Activated CD8-positive, alpha-beta memory T cell treated with anti-CD3 and anti-CD28 coated beads, Interleukin-2, amount 10 ng/mL, durations not matched to agents 7 days and 5 days (primary cell): ENCODE measurements around the gene PSMF1. TPM values are rescaled to one million over a fixed set of nuclear protein-coding genes. Genes with fewer than 3 reads are reported as not detected.

ENCODE experiments used
- ATAC-seq: fragments of 150-1000 bp; cut with Tn5 transposase; one replicate; pipeline ENCODE4 v1.10.0; 2021; ENCODE audit warnings: moderate library complexity
- CTCF ChIA-PET: fragments of 350-600 bp; sonication (Branson Sonifier 250); formaldehyde crosslinking; loops from one replicate; lab custom pipeline; 2021; ENCODE audit warnings: antibody characterized with exemption; lab: Charles Lee
- DNase-seq: peaks from one replicate; pipeline ENCODE4 v3.0.0-alpha.2; 2020
- H3K27ac Mint-ChIP-seq: one replicate; pipeline ENCODE4 v1.8.0; 2021; ENCODE audit warnings: mild to moderate bottlenecking, mixed read lengths
- H3K27me3 Mint-ChIP-seq: one replicate; pipeline ENCODE4 v1.8.0; 2021; ENCODE audit warnings: mixed read lengths
- H3K36me3 Mint-ChIP-seq: one replicate; pipeline ENCODE4 v1.8.0; 2021; ENCODE audit warnings: mild to moderate bottlenecking, mixed read lengths
- H3K4me1 Mint-ChIP-seq: one replicate; pipeline ENCODE4 v1.8.0; 2021; ENCODE audit warnings: mixed read lengths
- H3K4me3 Mint-ChIP-seq: one replicate; pipeline ENCODE4 v1.8.0; 2021; ENCODE audit warnings: mild to moderate bottlenecking, moderate library complexity, mixed read lengths
- H3K9me3 Mint-ChIP-seq: one replicate; pipeline ENCODE4 v1.8.0; 2022; ENCODE audit warnings: low read depth, mixed read lengths
- total RNA-seq, 2 experiments: library from RNA; stranded (reverse); gene quantifications; one replicate each; pipeline ENCODE4 v1.2.3, GENCODE V29; 2021

Gene PSMF1
- total RNA-seq, 2 experiments from 2014 or later, result 146 to 147 TPM

- no peaks in the 10 kb centered on the region for H3K9me3 Mint-ChIP-seq
- CTCF ChIA-PET, result interaction anchor here (1.1 kb wide), 1 partner anchor 26 kb away, joined by 3 read pairs; no protein-coding TSS in a partner anchor
- no peak overlapping the region for H3K27ac Mint-ChIP-seq
- no peaks in the 10 kb centered on the region for H3K4me1 Mint-ChIP-seq
- ATAC-seq, result no peak
- no peak for DNase-seq
- no peak overlapping the region for H3K4me3 Mint-ChIP-seq
- H3K36me3 Mint-ChIP-seq, result peaks cover 5% of the 10 kb centered on the region
- peaks cover 5% of the 10 kb centered on the region for H3K27me3 Mint-ChIP-seq
Observed at GRCh38 chr20:1177680-1178079, 59.3 kb downstream of the PSMF1 start.

GRCh38 chr20:1178103-1178502, 59.7 kb downstream of the PSMF1 start:
- ATAC-seq (no peak), DNase-seq (no peak)
- CTCF ChIA-PET, result interaction anchor here (1.1 kb wide), 1 partner anchor 27 kb away, joined by 3 read pairs; no protein-coding TSS in a partner anchor
- Mint-ChIP-seq H3K9me3 (no peaks in the 10 kb centered on the region), H3K4me1 (no peaks in the 10 kb centered on the region), H3K4me3 (no peak overlapping the region), H3K27me3 (peaks cover 9% of the 10 kb centered on the region), H3K36me3 (peaks cover 2% of the 10 kb centered on the region), H3K27ac (no peak overlapping the region)

- Mint-ChIP-seq H3K4me1 (no peaks in the 10 kb centered on the region), H3K9me3 (no peaks in the 10 kb centered on the region), H3K4me3 (no peak overlapping the region), H3K27me3 (peaks cover 14% of the 10 kb centered on the region), H3K36me3 (peaks cover 2% of the 10 kb centered on the region), H3K27ac (no peak overlapping the region)
- DNase-seq, result no peak
- no peak for ATAC-seq
- CTCF ChIA-PET, result no interaction called here
Observed at GRCh38 chr20:1178623-1179022, 60.2 kb downstream of the PSMF1 start.

GRCh38 chr20:1180949-1181348, 62.5 kb downstream of the PSMF1 start:
- H3K9me3 Mint-ChIP-seq, result no peaks in the 10 kb centered on the region
- H3K36me3 Mint-ChIP-seq, result no peaks in the 10 kb centered on the region
- H3K4me3 Mint-ChIP-seq, result no peak overlapping the region
- CTCF ChIA-PET, result no interaction called here
- no peak for DNase-seq
- H3K27ac Mint-ChIP-seq, result no peak overlapping the region
- H3K27me3 Mint-ChIP-seq, result peaks cover 26% of the 10 kb centered on the region
- peaks cover 8% of the 10 kb centered on the region for H3K4me1 Mint-ChIP-seq
- ATAC-seq, result no peak

GRCh38 chr20:1182106-1182505, 63.7 kb downstream of the PSMF1 start:
- CTCF ChIA-PET, result interaction anchor here (1.0 kb wide), 1 partner anchor 322 kb away, joined by 3 read pairs; no protein-coding TSS in a partner anchor
- no peak for DNase-seq

GRCh38 chr20:1183153-1183552, 64.8 kb downstream of the PSMF1 start:
- Mint-ChIP-seq H3K27me3 (peaks cover 30% of the 10 kb centered on the region), H3K4me3 (no peak overlapping the region), H3K9me3 (no peaks in the 10 kb centered on the region), H3K4me1 (peaks cover 12% of the 10 kb centered on the region), H3K27ac (no peak overlapping the region), H3K36me3 (no peaks in the 10 kb centered on the region)
- CTCF ChIA-PET, result no interaction called here
- DNase-seq (no peak), ATAC-seq (no peak)

More at GRCh38 chr20:1182106-1182505, 63.7 kb downstream of the PSMF1 start:
- Mint-ChIP-seq H3K4me1 (peaks cover 12% of the 10 kb centered on the region), H3K4me3 (no peak overlapping the region), H3K9me3 (no peaks in the 10 kb centered on the region), H3K27me3 (peaks cover 30% of the 10 kb centered on the region), H3K27ac (no peak overlapping the region), H3K36me3 (no peaks in the 10 kb centered on the region)
- ATAC-seq, result no peak

GRCh38 chr20:1184260-1184637, 65.8 kb downstream of the PSMF1 start:
- ATAC-seq (no peak), DNase-seq (no peak)
- H3K4me3 Mint-ChIP-seq, result peak overlapping the region; percentile 54
- H3K27ac Mint-ChIP-seq, result no peak overlapping the region
- no peaks in the 10 kb centered on the region for H3K36me3 Mint-ChIP-seq
- H3K4me1 Mint-ChIP-seq, result peaks cover 12% of the 10 kb centered on the region
- CTCF ChIA-PET, result interaction anchor here (1.7 kb wide), 1 partner anchor 76 kb away, joined by 6 read pairs; no protein-coding TSS in a partner anchor
- peaks cover 34% of the 10 kb centered on the region for H3K27me3 Mint-ChIP-seq
- H3K9me3 Mint-ChIP-seq, result no peaks in the 10 kb centered on the region

GRCh38 chr20:1184638-1185315, 66.4 kb downstream of the PSMF1 start, which contains the start of gene TMEM74B:
Gene TMEM74B (minus strand): TSS chr20:1184981. CDS start chr20:1183801, 1,180 bp downstream.
- Mint-ChIP-seq H3K36me3 (no peaks in the 10 kb centered on the region), H3K9me3 (no peaks in the 10 kb centered on the region), H3K4me1 (peaks cover 12% of the 10 kb centered on the region), H3K27me3 (peaks cover 39% of the 10 kb centered on the region), H3K27ac (no peak within 1 kb of the TSS), H3K4me3 (peak within 1 kb of the TSS; percentile 54)
- DNase-seq (no peak), ATAC-seq (peak; percentile 31)
- CTCF ChIA-PET, result interaction anchor here (1.6 to 1.7 kb wide), 2 partner anchors 34 to 76 kb away, joined by 5 to 6 read pairs; no protein-coding TSS in a partner anchor

- peak; percentile 57 for ATAC-seq
- Mint-ChIP-seq H3K27ac (no peak overlapping the region), H3K27me3 (peaks cover 44% of the 10 kb centered on the region), H3K36me3 (no peaks in the 10 kb centered on the region), H3K4me1 (peaks cover 12% of the 10 kb centered on the region), H3K9me3 (no peaks in the 10 kb centered on the region), H3K4me3 (no peak overlapping the region)
- no peak for DNase-seq
- CTCF ChIA-PET, result interaction anchor here (1.2 to 1.7 kb wide), 3 partner anchors 26 to 77 kb away, joined by 4 to 6 read pairs (median 5); no protein-coding TSS in a partner anchor
Observed at GRCh38 chr20:1185316-1185741, 66.9 kb downstream of the PSMF1 start.

GRCh38 chr20:1185790-1186334, 67.5 kb downstream of the PSMF1 start:
- H3K27me3 Mint-ChIP-seq, result peaks cover 48% of the 10 kb centered on the region
- DNase-seq (peak; percentile 68), ATAC-seq (peak; percentile 77)
- no peak overlapping the region for H3K27ac Mint-ChIP-seq
- CTCF ChIA-PET, result interaction anchor here (1.2 to 1.7 kb wide), 6 partner anchors 26 to 229 kb away, joined by 3 to 6 read pairs (median 4); no protein-coding TSS in a partner anchor
- H3K4me3 Mint-ChIP-seq, result peak overlapping the region; percentile 20
- H3K36me3 Mint-ChIP-seq, result no peaks in the 10 kb centered on the region
- no peaks in the 10 kb centered on the region for H3K9me3 Mint-ChIP-seq
- peaks cover 12% of the 10 kb centered on the region for H3K4me1 Mint-ChIP-seq

GRCh38 chr20:1186367-1186991, 68.1 kb downstream of the PSMF1 start:
- CTCF ChIA-PET, result interaction anchor here (1.2 to 1.6 kb wide), 5 partner anchors 25 to 229 kb away, joined by 3 to 5 read pairs (median 4); no protein-coding TSS in a partner anchor
- H3K4me3 Mint-ChIP-seq, result no peak overlapping the region
- no peaks in the 10 kb centered on the region for H3K36me3 Mint-ChIP-seq
- H3K4me1 Mint-ChIP-seq, result peaks cover 12% of the 10 kb centered on the region
- ATAC-seq, result no peak
- DNase-seq, result no peak
- peaks cover 51% of the 10 kb centered on the region for H3K27me3 Mint-ChIP-seq
- no peaks in the 10 kb centered on the region for H3K9me3 Mint-ChIP-seq
- H3K27ac Mint-ChIP-seq, result no peak overlapping the region

GRCh38 chr20:1187605-1188171, 69.3 kb downstream of the PSMF1 start:
- H3K9me3 Mint-ChIP-seq, result no peaks in the 10 kb centered on the region
- no peak overlapping the region for H3K27ac Mint-ChIP-seq
- CTCF ChIA-PET, result no interaction called here
- ATAC-seq, result no peak
- H3K4me1 Mint-ChIP-seq, result peaks cover 12% of the 10 kb centered on the region
- no peak for DNase-seq
- H3K36me3 Mint-ChIP-seq, result no peaks in the 10 kb centered on the region
- H3K4me3 Mint-ChIP-seq, result no peak overlapping the region
- peaks cover 47% of the 10 kb centered on the region for H3K27me3 Mint-ChIP-seq

- ATAC-seq (no peak), DNase-seq (no peak)
- peaks cover 40% of the 10 kb centered on the region for H3K27me3 Mint-ChIP-seq
- H3K36me3 Mint-ChIP-seq, result no peaks in the 10 kb centered on the region
- H3K27ac Mint-ChIP-seq, result no peak overlapping the region
- H3K4me3 Mint-ChIP-seq, result no peak overlapping the region
- CTCF ChIA-PET, result no interaction called here
- H3K4me1 Mint-ChIP-seq, result peaks cover 12% of the 10 kb centered on the region
- no peaks in the 10 kb centered on the region for H3K9me3 Mint-ChIP-seq
Observed at GRCh38 chr20:1188347-1188746, 69.9 kb downstream of the PSMF1 start.
